Measurements from ENCODE around the gene CORO6. TPM values are rescaled to one million over a fixed set of nuclear protein-coding genes. Genes with fewer than 3 reads are reported as not detected.
A peak's percentile ranks its signal among the peaks of the same experiment; 100 is the strongest.

Gene CORO6
- total RNA-seq, 1 donor from 2014 or later = 7.1 TPM

DNA sequence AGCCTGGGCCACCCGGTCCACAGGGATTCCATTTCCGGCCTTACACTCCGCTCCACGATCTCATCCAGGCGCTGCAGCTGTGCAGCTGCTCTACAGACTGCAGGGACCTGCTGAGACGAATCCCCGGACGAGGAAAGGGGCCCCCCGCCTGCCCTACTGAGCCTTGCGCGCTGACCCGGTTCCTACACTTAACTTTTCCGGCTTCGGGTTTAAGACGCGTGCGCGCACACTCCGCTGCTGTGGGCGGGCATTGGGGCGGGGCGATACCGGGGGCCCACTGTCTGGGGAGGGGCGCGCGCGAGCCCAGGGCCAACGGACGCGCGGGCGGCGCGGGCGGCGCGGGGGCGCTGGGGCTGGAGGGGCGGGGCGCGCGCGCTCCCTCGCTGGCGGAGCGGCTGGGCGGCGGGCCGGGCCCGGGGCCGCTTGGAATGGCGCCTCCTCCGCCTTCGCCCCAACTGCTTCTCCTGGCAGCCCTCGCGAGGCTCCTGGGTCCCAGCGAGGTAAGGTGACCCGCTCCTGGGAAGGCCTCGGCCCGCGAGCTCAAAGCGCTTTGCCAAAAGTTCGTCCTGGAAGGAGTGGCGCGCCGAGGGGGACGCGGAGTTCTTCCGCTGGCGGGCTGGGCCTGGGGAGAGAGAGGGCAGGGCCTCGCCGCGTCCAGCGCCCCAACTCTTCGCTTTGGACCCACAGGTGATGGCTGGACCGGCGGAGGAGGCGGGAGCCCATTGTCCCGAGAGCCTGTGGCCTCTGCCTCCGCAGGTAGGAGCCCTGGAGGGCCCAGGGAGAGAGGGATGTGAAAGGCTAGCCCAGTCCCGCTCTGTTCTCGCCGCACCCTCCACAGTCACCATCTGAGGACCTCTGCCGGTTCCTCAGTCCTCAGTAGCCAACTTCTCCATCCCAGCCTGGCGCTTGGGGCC, 54.1 kb downstream of the CORO6 start, which contains the start of gene TP53I13:
Gene TP53I13, plus strand, starts transcription at position 371 of the 914 bp plus-strand sequence. Its CDS starts 58 bp downstream, at position 429.
- H3K4me1 Mint-ChIP-seq (ENCODE audit: unreplicated experiment) = peaks cover 24% of the 10 kb centered on the region
- peaks cover 4% of the 10 kb centered on the region for H3K36me3 Mint-ChIP-seq (ENCODE audit: unreplicated experiment)
- no peaks in the 10 kb centered on the region for H3K27me3 Mint-ChIP-seq (ENCODE audit: unreplicated experiment)
- DNase-seq (ENCODE audit: extremely low spot score, unreplicated experiment) = peak; percentile 93
- H3K9me3 Mint-ChIP-seq (ENCODE audit: unreplicated experiment) = no peaks in the 10 kb centered on the region
- peak within 1 kb of the TSS; percentile 94 for H3K27ac Mint-ChIP-seq (ENCODE audit: unreplicated experiment)
- no peak for TF ChIP-seq CTCF (IDR thresholded peaks at IDR 0.05)
- peak within 1 kb of the TSS; percentile 90 for H3K4me3 Mint-ChIP-seq (ENCODE audit: unreplicated experiment)

- peak; percentile 28 for TF ChIP-seq CTCF (IDR thresholded peaks at IDR 0.05)
- Mint-ChIP-seq H3K27me3 (ENCODE audit: unreplicated experiment) (no peaks in the 10 kb centered on the region), H3K4me3 (ENCODE audit: unreplicated experiment) (peak overlapping the region; percentile 90), H3K9me3 (ENCODE audit: unreplicated experiment) (no peaks in the 10 kb centered on the region), H3K36me3 (ENCODE audit: unreplicated experiment) (no peaks in the 10 kb centered on the region), H3K4me1 (ENCODE audit: unreplicated experiment) (peaks cover 19% of the 10 kb centered on the region), H3K27ac (ENCODE audit: unreplicated experiment) (peak overlapping the region; percentile 94)
- peak; percentile 86 for DNase-seq (ENCODE audit: extremely low spot score, unreplicated experiment)
Measured at GRCh38 chr17:29567554-29568330, 55.0 kb downstream of the CORO6 start.

DNA sequence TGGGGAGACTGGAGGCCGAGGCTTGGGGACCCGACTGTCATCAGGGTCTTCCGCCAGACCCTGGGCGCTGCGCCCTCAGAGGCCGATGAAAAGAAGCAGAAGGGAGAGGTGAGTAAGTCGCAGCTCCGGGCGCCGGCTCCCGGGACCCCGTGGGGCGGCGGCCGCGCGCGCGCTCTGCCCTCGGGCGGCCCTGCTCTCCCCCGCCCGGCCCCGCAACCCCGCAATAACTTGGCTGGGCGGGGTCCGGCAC, 55.5 kb downstream of the CORO6 start:
- Mint-ChIP-seq H3K27ac (ENCODE audit: unreplicated experiment) (peak overlapping the region; percentile 94), H3K36me3 (ENCODE audit: unreplicated experiment) (peaks cover 3% of the 10 kb centered on the region), H3K27me3 (ENCODE audit: unreplicated experiment) (no peaks in the 10 kb centered on the region), H3K9me3 (ENCODE audit: unreplicated experiment) (no peaks in the 10 kb centered on the region), H3K4me1 (ENCODE audit: unreplicated experiment) (peaks cover 19% of the 10 kb centered on the region), H3K4me3 (ENCODE audit: unreplicated experiment) (peak overlapping the region; percentile 90)
- TF ChIP-seq CTCF (IDR thresholded peaks at IDR 0.05) = no peak
- no peak for DNase-seq (ENCODE audit: extremely low spot score, unreplicated experiment)

DNA sequence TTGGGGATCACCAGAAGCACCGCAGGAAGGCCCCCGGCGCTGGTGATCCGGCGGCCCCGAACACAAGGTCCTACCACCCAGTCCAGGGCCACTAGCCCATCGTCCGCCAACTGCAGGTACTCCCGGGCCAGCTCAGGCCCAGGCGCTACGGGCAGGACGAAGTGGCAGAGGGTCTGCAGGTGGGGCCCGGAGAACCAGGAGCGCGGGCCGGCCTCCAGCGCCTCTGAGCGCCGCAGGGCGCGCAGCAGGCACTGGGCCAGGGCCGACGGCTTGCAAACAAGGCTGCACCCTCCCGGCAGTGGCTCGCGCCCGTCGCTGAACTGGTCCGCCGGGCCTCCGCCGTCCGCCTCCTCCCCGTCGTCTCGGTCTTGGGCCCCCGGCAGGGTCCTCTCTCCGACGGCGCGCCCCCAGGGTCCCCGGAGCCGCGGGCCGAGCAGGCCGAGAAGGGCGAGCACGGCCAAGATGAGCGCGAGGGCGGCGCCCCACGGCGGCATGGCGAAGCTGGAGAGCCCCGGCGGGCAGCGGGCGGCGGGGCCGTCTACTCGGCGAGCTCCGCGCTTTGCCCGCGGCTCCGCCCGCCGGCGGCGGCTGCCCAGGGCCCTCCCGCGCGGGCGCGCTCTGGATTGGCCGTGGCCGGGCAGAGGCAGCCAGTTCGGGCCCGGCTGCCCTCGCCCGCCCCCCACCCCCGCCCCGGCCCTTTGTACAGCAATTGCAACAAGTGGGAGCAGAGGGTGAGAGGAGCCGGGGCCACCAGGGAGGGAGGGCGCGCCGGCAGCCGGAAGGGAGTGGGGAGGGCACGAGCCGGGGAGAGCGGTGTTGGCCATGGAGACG, 56.0 kb downstream of the CORO6 start, which contains the start of gene ABHD15:
Gene ABHD15, minus strand, starts transcription at position 565 of the 831 bp plus-strand sequence. Its CDS starts 71 bp downstream, at position 494.
- DNase-seq (ENCODE audit: extremely low spot score, unreplicated experiment) = peak; percentile 88

More for the DNA sequence above, 56.0 kb downstream of the CORO6 start, which contains the start of gene ABHD15:
- Mint-ChIP-seq H3K9me3 (ENCODE audit: unreplicated experiment) (no peaks in the 10 kb centered on the region), H3K4me3 (ENCODE audit: unreplicated experiment) (peak within 1 kb of the TSS; percentile 90), H3K4me1 (ENCODE audit: unreplicated experiment) (peaks cover 19% of the 10 kb centered on the region), H3K27ac (ENCODE audit: unreplicated experiment) (peak within 1 kb of the TSS; percentile 94), H3K27me3 (ENCODE audit: unreplicated experiment) (no peaks in the 10 kb centered on the region), H3K36me3 (ENCODE audit: unreplicated experiment) (peaks cover 3% of the 10 kb centered on the region)
- no peak for TF ChIP-seq CTCF (IDR thresholded peaks at IDR 0.05)

All from osteocyte (in vitro differentiated cells).